ENCODE measurements around the gene NUDT16. TPM values are rescaled to one million over a fixed set of nuclear protein-coding genes. Genes with fewer than 3 reads are reported as not detected.

Gene NUDT16
- total RNA-seq, 1 experiment from 2014 or later, result 19.4 TPM

- no peak overlapping the region for H3K27ac ChIP-seq
- H3K9me3 ChIP-seq (ENCODE audit: insufficient read depth, low read depth), result no peaks in the 10 kb centered on the region
- H3K4me3 ChIP-seq, result no peak overlapping the region
- CTCF ChIA-PET, result no interaction called here
- H3K79me2 ChIP-seq (ENCODE audit: low read depth), result no peaks in the 10 kb centered on the region
- peaks cover 27% of the 10 kb centered on the region for H3F3A ChIP-seq (ENCODE audit: insufficient read depth, low read depth)
- no peaks in the 10 kb centered on the region; the same call in 1 of the 2 replicates for H3K9me2 ChIP-seq (ENCODE audit: insufficient read depth)
- H3K4me1 ChIP-seq (replicated peaks; ENCODE audit: insufficient read depth), result peaks cover 54% of the 10 kb centered on the region
- peak overlapping the region; percentile 68 for H3K4me2 ChIP-seq
- H3K27me3 ChIP-seq (ENCODE audit: insufficient read depth, low read depth), result no peaks in the 10 kb centered on the region
- intact Hi-C loops (cut with micrococcal nuclease; ENCODE audit: unreplicated experiment), result no loop called here
- H4K20me1 ChIP-seq (ENCODE audit: insufficient read depth), result no peaks in the 10 kb centered on the region
- POLR2A ChIA-PET (ENCODE audit: unreplicated experiment), result interaction anchor here (0.6 kb wide), 1 partner anchor 799 kb away, joined by 3 read pairs; no protein-coding TSS in a partner anchor
- no peak overlapping the region for H2AFZ ChIP-seq
- no peak for TF ChIP-seq EZH2 (IDR thresholded peaks at IDR 0.05; ENCODE audit: low read depth)
- TF ChIP-seq, protein P1, sequence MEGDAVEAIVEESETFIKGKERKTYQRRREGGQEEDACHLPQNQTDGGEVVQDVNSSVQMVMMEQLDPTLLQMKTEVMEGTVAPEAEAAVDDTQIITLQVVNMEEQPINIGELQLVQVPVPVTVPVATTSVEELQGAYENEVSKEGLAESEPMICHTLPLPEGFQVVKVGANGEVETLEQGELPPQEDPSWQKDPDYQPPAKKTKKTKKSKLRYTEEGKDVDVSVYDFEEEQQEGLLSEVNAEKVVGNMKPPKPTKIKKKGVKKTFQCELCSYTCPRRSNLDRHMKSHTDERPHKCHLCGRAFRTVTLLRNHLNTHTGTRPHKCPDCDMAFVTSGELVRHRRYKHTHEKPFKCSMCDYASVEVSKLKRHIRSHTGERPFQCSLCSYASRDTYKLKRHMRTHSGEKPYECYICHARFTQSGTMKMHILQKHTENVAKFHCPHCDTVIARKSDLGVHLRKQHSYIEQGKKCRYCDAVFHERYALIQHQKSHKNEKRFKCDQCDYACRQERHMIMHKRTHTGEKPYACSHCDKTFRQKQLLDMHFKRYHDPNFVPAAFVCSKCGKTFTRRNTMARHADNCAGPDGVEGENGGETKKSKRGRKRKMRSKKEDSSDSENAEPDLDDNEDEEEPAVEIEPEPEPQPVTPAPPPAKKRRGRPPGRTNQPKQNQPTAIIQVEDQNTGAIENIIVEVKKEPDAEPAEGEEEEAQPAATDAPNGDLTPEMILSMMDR (conservative IDR thresholded peaks at IDR 0.05), result no peak
- H3K36me3 ChIP-seq (ENCODE audit: low read depth), result no peaks in the 10 kb centered on the region
- DNase-seq, result no peak
- no TSS peak for BruUV-seq (replicated peaks)
These were observed 32.7 kb upstream of the NUDT16 start for GRCh38 chr3:131348911-131349310.

DNA sequence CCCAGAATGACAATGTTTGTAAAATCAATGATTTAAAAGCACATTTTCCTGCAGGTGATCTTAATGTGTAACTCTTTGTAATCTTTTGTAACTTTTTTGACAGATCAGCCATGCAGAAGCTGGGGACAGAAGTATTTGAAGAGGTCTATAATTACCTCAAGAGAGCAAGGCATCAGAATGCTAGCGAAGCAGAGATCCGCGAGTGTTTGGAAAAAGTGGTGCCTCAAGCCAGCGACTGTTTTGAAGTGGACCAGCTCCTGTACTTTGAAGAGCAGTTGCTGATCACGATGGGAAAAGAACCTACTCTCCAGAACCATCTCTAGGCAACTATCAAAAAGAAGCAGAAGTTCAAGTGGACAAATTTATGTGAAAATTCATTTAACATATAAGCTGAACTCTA, 32.1 kb upstream of the NUDT16 start:
- TF ChIP-seq EZH2 (IDR thresholded peaks at IDR 0.05; ENCODE audit: low read depth), result no peak
- TF ChIP-seq, protein P1 (conservative IDR thresholded peaks at IDR 0.05), result no peak
- Histone ChIP-seq H3F3A (ENCODE audit: insufficient read depth, low read depth) (peaks cover 28% of the 10 kb centered on the region), H3K36me3 (ENCODE audit: low read depth) (no peaks in the 10 kb centered on the region), H4K20me1 (ENCODE audit: insufficient read depth) (no peaks in the 10 kb centered on the region), H3K4me1 (replicated peaks; ENCODE audit: insufficient read depth) (peaks cover 59% of the 10 kb centered on the region), H3K27ac (peak overlapping the region; percentile 91), H3K9me3 (ENCODE audit: insufficient read depth, low read depth) (no peaks in the 10 kb centered on the region), H2AFZ (peak overlapping the region; percentile 35; the same call in 1 of the 2 replicates), H3K4me2 (peak overlapping the region; percentile 68), H3K27me3 (ENCODE audit: insufficient read depth, low read depth) (no peaks in the 10 kb centered on the region), H3K9me2 (ENCODE audit: insufficient read depth) (no peaks in the 10 kb centered on the region; the same call in 1 of the 2 replicates), H3K79me2 (ENCODE audit: low read depth) (no peaks in the 10 kb centered on the region), H3K4me3 (no peak overlapping the region)
- ChIA-PET POLR2A (ENCODE audit: unreplicated experiment) (interaction anchor here (0.7 to 1.0 kb wide), 2 partner anchors 14 to 787 kb away, joined by 4 to 11 read pairs; no protein-coding TSS in a partner anchor), CTCF (no interaction called here)
- intact Hi-C loops (cut with micrococcal nuclease; ENCODE audit: unreplicated experiment), result no loop called here
- BruUV-seq (replicated peaks), result no TSS peak
- no peak for DNase-seq

DNA sequence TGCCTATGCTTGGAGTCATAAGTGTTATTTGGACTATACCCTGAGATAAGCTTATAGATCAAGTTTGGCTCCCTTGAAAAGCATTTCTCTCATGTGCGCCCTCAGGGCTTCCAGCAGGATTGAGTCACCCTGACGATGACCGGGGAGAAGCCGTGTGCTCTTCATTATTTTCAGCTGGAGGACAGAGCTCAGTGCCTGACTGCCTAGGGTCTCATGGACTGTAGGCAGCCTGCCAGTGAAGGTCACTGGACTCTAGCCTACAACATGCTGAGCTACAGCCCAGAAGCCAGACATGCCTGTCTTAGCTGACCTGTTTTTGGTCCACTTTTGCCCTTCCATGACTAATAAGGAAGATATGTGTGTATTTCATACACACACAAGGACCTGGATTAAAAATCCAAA, 31.6 kb upstream of the NUDT16 start:
- no peak overlapping the region for H3K4me3 ChIP-seq
- H4K20me1 ChIP-seq (ENCODE audit: insufficient read depth), result no peaks in the 10 kb centered on the region
- TF ChIP-seq, protein P1 (conservative IDR thresholded peaks at IDR 0.05), result no peak
- no peak for TF ChIP-seq EZH2 (IDR thresholded peaks at IDR 0.05; ENCODE audit: low read depth)
- H3K27ac ChIP-seq, result peak overlapping the region; percentile 91
- intact Hi-C loops (cut with micrococcal nuclease; ENCODE audit: unreplicated experiment), result loop anchor here (1.0 kb wide), 1 partner anchor 11 kb away; no protein-coding TSS in a partner anchor
- no peaks in the 10 kb centered on the region for H3K27me3 ChIP-seq (ENCODE audit: insufficient read depth, low read depth)
- CTCF ChIA-PET, result interaction anchor here (0.5 to 0.6 kb wide), 2 partner anchors 66 to 510 kb away, joined by 4 to 7 read pairs; no protein-coding TSS in a partner anchor
- H3K4me2 ChIP-seq, result peak overlapping the region; percentile 68
- H3F3A ChIP-seq (ENCODE audit: insufficient read depth, low read depth), result peaks cover 28% of the 10 kb centered on the region
- H3K79me2 ChIP-seq (ENCODE audit: low read depth), result no peaks in the 10 kb centered on the region
- H3K4me1 ChIP-seq (replicated peaks; ENCODE audit: insufficient read depth), result peaks cover 60% of the 10 kb centered on the region
- POLR2A ChIA-PET (ENCODE audit: unreplicated experiment), result interaction anchor here (0.7 to 1.0 kb wide), 2 partner anchors 14 to 786 kb away, joined by 4 to 11 read pairs; no protein-coding TSS in a partner anchor
- no peaks in the 10 kb centered on the region for H3K9me3 ChIP-seq (ENCODE audit: insufficient read depth, low read depth)
- peak; percentile 82 to 89 for DNase-seq
- H3K9me2 ChIP-seq (ENCODE audit: insufficient read depth), result no peaks in the 10 kb centered on the region; the same call in 1 of the 2 replicates
- peak overlapping the region; percentile 35; the same call in 1 of the 2 replicates for H2AFZ ChIP-seq
- BruUV-seq (replicated peaks), result no TSS peak
- no peaks in the 10 kb centered on the region for H3K36me3 ChIP-seq (ENCODE audit: low read depth)

Measured in PC-9 (cell line).